Prostate gland (tissue), 2 donors: ENCODE measurements around the gene CSPG4. TPM values are rescaled to one million over a fixed set of nuclear protein-coding genes. Genes with fewer than 3 reads are reported as not detected.
A peak's percentile ranks its signal among the peaks of the same experiment; 100 is the strongest.

Source experiments
- DNase-seq: peaks from one replicate; pipeline ENCODE4 v3.0.0-alpha.2; 2019; ENCODE audit warnings: low spot score
- H3K27ac ChIP-seq, 2 donors: fragments of 200-600 bp; sonication (generic); 2 replicates each; pipeline ENCODE4 v1.5.1; 2017 to 2019
- H3K27me3 ChIP-seq: fragments of 200-600 bp; sonication (generic); replicated peaks from 2 replicates; pipeline ENCODE4 v1.5.1; 2019; ENCODE audit not compliant: insufficient read depth
- H3K36me3 ChIP-seq, 2 donors: fragments of 200-600 bp; sonication (generic); 1 replicate in 1 of 2; 2 replicates in 1 of 2; pipeline versions ENCODE4 v1.5.1 to v1.8.1; 2017 to 2019
- H3K4me1 ChIP-seq: fragments of 200-600 bp; sonication (generic); replicated peaks from 2 replicates; pipeline ENCODE4 v1.5.1; 2019
- H3K4me3 ChIP-seq, 2 donors: fragments of 200-600 bp; sonication (generic); 2 replicates each; pipeline ENCODE4 v1.5.1; 2017 to 2019
- H3K9me3 ChIP-seq: fragments of 200-600 bp; sonication (generic); 2 replicates; pipeline ENCODE4 v1.5.1; 2017
- CTCF ChIP-seq, 4 experiments: fragments of 200-600 bp in 2 of 4; fragments of 450-650 bp in 2 of 4; sonication (generic) in 2 of 4; IDR thresholded peaks; 1 replicate in 3 of 4; 2 replicates in 1 of 4; pipeline ENCODE4 v1.5.1; 2016 to 2019; ENCODE audit warnings: antibody characterized with exemption in 4 of 4, mild to moderate bottlenecking in 2 of 4, moderate library complexity in 2 of 4
- POLR2A ChIP-seq: fragments of 450-650 bp; IDR thresholded peaks from one replicate; pipeline ENCODE4 v1.6.1; 2016; ENCODE audit warnings: antibody characterized with exemption, mild to moderate bottlenecking
- POLR2AphosphoS5 ChIP-seq: sonication (generic); formaldehyde crosslinking; IDR thresholded peaks from one replicate; pipeline ENCODE4 v1.6.1; 2017; ENCODE audit warnings: antibody characterized with exemption
- WGBS: methylation state at CpG from one replicate; pipeline ENCODE4 v1.1.5; 2018; 5-methylcytosine and 5-hydroxymethylcytosine counted together
- intact Hi-C: fragments of 100-400 bp; cut with DNase I; formaldehyde crosslinking; loops from one replicate; pipeline ENCODE4 v1.14.2; 2022
- total RNA-seq, 2 donors: library from RNA; depleted of rRNA; stranded (reverse); fragments of >200 nt; gene quantifications; one replicate each; pipeline ENCODE4 v1.1.0, GENCODE V29; 2016

CSPG4 gene
- total RNA-seq, 2 donors from 2014 or later, result 14.3 to 29.4 TPM

GRCh38 chr15:75697523-75697922, 15.1 kb downstream of the CSPG4 start:
- no peaks in the 10 kb centered on the region for H3K36me3 ChIP-seq
- no peaks in the 10 kb centered on the region for H3K27me3 ChIP-seq
- H3K4me3 ChIP-seq, result no peak overlapping the region
- no peaks in the 10 kb centered on the region for H3K9me3 ChIP-seq
- DNase-seq, result no peak
- WGBS, result 50% methylated on average over 7 of the region's 7 CpGs
- intact Hi-C loops, result no loop called here
- peak; percentile 46 for TF ChIP-seq POLR2AphosphoS5
- no peak for TF ChIP-seq POLR2A
- TF ChIP-seq CTCF (IDR thresholded peaks at IDR 0.05), result no peak
- H3K27ac ChIP-seq, result peak overlapping the region; percentile 66 to 73
- peaks cover 12% of the 10 kb centered on the region for H3K4me1 ChIP-seq

- intact Hi-C loops, result no loop called here
- no peaks in the 10 kb centered on the region for H3K9me3 ChIP-seq
- H3K27me3 ChIP-seq, result no peaks in the 10 kb centered on the region
- no peak for TF ChIP-seq POLR2A
- no peak for TF ChIP-seq CTCF (IDR thresholded peaks at IDR 0.05)
- no peak for TF ChIP-seq POLR2AphosphoS5
- peaks cover 12% of the 10 kb centered on the region for H3K4me1 ChIP-seq
- DNase-seq, result no peak
- H3K36me3 ChIP-seq, result no peaks in the 10 kb centered on the region
- H3K4me3 ChIP-seq, result no peak overlapping the region
- 43% methylated on average over 11 of the region's 11 CpGs for WGBS
- H3K27ac ChIP-seq, result peak overlapping the region; percentile 66 to 73
These were observed 15.8 kb downstream of the CSPG4 start for GRCh38 chr15:75696854-75697259.

- H3K4me3 ChIP-seq, result no peak overlapping the region
- peak; percentile 44 for DNase-seq
- H3K9me3 ChIP-seq, result no peaks in the 10 kb centered on the region
- H3K27me3 ChIP-seq, result no peaks in the 10 kb centered on the region
- whole genome bisulfite sequencing, result 30% methylated on average over 14 of the region's 14 CpGs
- peak overlapping the region; percentile 66 to 73 for H3K27ac ChIP-seq
- H3K4me1 ChIP-seq, result peaks cover 12% of the 10 kb centered on the region
- H3K36me3 ChIP-seq, result no peaks in the 10 kb centered on the region
- intact Hi-C loops, result no loop called here
- TF ChIP-seq POLR2A (peak; percentile 21), POLR2AphosphoS5 (peak; percentile 39), CTCF (IDR thresholded peaks at IDR 0.05) (no peak)
These were observed 16.3 kb downstream of the CSPG4 start for GRCh38 chr15:75696311-75696720.

GRCh38 chr15:75695634-75696310, 16.9 kb downstream of the CSPG4 start:
- no peak for DNase-seq
- TF ChIP-seq POLR2A (no peak), CTCF (IDR thresholded peaks at IDR 0.05) (no peak), POLR2AphosphoS5 (no peak)
- Histone ChIP-seq H3K4me3 (no peak overlapping the region), H3K27ac (peak overlapping the region; percentile 66 to 73), H3K9me3 (no peaks in the 10 kb centered on the region), H3K36me3 (no peaks in the 10 kb centered on the region), H3K27me3 (no peaks in the 10 kb centered on the region), H3K4me1 (peaks cover 12% of the 10 kb centered on the region)
- 65% methylated on average over 7 of the region's 7 CpGs for WGBS
- intact Hi-C loops, result no loop called here

- Histone ChIP-seq H3K4me1 (peaks cover 12% of the 10 kb centered on the region), H3K4me3 (no peak overlapping the region), H3K27ac (peak overlapping the region; percentile 66 to 73), H3K9me3 (no peaks in the 10 kb centered on the region), H3K27me3 (no peaks in the 10 kb centered on the region), H3K36me3 (no peaks in the 10 kb centered on the region)
- WGBS, result 59% methylated on average over 6 of the region's 6 CpGs
- no peak for DNase-seq
- intact Hi-C loops, result no loop called here
- TF ChIP-seq POLR2AphosphoS5 (no peak), POLR2A (no peak), CTCF (IDR thresholded peaks at IDR 0.05) (no peak)
These were observed 17.4 kb downstream of the CSPG4 start for GRCh38 chr15:75695220-75695619.
